Measurements from ENCODE around the gene ITGAL.
A peak's percentile ranks its signal among the peaks of the same experiment; 100 is the strongest.

Gene ITGAL

DNA sequence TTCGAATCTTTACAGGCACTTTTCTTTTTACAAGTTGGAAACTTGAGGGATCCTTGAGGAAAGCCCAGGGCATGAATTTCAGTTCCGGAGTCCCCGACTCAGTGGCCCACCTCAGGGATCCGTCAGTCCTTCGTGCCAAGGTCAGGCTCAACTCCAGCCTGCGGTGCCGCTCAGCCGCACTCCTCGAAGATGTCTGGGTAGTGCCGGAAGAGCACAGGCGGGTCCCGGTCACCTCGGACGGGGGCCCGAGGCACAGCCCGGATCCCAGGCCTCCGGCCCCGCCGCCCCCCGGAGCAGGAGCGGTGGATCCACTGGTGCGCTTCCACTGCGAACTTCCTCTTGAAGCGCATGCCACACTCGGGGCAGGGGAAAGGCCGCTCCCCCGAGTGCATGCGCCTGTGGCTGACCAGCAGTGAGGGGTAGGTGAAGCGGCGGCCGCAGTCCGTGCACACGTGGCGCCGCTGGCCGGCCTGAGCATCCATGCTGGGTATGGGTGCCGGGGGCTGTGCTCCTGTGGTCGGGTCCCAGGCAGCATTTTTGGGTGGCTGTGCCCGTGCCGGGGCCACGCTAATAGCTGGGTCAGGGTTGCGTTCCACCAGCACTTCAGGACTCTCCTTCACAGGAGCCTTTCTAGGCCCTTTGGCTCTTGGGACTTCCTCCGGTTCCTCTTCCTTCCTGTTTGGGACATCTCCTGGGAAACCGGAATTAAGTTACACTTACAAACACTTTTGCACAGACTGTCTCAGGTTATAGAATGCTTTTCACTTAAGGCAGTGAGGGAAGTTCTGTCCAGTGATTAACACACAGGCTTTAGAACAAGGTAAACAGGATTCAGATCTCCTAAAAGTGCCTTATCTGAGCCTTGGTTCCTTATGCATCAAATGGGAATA, 97.4 kb downstream of the ITGAL start:
- no peak for DNase-seq

DNA sequence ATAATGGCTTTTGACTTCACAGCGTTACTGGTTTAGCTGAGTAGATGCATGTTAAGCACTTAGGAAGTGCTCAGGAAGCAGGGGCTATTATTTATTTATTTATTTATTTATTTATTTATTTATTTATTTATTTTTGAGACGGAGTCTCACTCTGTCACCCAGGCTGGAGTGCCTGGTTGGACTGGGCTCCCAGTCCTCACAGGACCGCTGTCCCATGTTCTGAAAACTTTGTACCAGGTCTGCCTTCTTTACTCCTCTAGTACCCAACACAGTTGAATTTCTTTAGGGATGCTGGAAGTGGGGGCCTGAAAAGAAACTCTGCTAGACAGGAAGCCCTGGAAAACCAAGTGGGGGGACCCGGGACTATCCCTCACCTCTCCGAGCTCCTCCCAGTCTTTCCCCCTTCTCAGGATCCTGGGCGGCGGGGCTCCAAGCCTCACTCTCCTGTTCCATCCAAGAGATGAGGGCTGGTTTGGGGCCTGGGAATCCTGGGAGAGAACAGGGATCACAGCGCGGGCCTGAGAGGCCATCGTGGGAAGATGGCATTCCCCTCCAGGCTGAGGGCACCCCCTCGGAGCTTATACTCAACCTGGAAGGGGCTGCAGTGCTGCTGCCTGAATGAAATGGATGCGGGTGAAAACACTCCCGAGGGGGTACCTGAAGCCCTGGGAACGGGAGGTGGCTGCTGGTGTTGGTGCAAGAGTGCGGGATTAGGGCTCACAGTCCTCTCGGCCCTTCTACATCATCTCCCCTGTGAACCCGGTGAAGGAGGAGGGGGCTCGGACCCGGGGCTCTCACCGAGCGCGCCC, 98.3 kb downstream of the ITGAL start:
- no peak for DNase-seq

DNA sequence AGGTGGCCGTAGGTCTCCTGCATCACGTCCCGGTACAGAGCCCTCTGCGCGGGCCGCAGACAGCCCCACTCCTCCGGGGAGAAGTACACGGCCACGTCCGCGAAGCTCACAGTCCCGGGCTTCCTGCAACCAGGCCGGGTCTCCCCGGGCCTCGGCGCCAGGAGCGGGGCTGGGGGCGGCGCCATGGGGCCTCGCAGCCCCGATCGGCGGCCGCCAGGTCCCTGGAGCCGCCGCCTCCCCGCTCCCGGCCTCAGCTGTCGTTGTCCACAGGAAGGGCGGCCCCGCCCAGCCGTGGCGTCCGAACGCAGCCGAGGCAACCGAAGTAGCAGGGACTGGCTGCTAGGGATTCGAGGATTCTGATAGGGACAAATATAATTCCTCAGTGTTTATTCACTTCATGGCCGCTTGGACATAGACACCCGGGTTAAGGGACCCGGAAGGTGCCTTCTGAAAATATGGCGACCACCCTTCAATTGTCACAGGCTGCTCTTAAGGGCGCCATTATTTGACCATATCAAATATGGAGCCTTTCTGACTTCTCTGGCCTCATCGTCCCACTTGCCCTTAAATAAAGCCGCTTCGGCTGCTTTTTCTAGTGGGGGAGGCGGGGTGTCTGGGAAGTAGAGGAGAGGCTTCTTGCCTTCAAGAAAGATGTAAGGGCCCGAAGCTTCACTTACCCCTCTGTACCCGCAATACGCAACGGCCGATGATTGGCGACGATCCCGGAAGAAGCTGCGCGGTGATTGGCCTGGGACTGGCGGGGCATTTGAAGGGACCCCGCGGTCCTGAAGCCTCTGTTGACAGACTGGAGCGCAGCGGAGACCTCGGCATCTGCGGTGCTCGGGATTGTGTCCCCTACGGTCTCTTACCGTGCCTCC, 99.1 kb downstream of the ITGAL start, which contains the start of gene ZNF688:
Gene ZNF688, minus strand, starts transcription at position 270 of the 878 bp plus-strand sequence. Its CDS starts 85 bp downstream, at position 185.
- peak; percentile 91 for DNase-seq

Measured in NCI-H1694 treated with DMSO at 0.1 percent for 48 hours (cell line).